ENCODE data around the gene WASF3. TPM values are rescaled to one million over a fixed set of nuclear protein-coding genes. Genes with fewer than 3 reads are reported as not detected.

Gene WASF3
- total RNA-seq, 1 experiment from 2014 or later: 7.5 TPM

DNA sequence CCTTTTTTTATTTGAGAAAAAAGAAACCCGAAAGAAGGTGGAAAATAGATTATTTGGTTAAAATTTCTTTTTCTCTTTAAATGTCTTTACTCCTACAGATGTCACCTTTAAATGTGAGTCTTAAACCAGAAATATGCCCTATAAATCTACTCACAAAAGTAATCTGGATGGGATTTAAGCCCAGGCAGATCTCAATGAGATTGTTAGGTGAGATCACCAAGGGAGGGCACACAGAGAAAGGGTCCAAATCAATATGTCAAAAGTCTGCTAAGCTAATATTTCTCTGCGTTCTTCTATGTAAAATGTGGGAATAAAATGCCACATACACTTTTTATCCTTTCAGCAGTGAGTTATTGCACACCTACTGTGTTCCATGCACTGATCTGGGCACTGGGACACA is 32.9 kb downstream of the WASF3 start:
- no peak for DNase-seq (ENCODE audit: low spot score)

DNA sequence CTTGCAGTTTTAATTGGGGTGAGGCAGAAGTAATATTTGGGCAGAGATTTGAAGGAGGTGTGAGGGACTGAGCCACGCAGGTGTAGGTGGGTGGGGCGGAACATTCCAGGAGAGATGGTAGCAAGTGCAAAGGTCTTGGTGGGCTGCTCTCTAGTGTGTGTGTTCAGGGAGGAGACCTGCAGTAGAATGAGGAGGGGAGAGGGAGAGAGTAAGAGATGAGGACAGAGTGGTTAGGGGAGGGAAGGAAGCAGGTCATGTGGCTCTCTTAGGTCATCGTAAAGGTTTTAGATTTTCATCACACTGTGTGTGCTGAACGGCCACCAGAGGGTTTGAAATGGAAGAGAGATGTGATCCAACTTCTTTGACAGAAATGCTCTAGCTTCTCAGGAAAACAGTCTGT is 33.5 kb downstream of the WASF3 start:
- no peak for DNase-seq (ENCODE audit: low spot score)

DNA sequence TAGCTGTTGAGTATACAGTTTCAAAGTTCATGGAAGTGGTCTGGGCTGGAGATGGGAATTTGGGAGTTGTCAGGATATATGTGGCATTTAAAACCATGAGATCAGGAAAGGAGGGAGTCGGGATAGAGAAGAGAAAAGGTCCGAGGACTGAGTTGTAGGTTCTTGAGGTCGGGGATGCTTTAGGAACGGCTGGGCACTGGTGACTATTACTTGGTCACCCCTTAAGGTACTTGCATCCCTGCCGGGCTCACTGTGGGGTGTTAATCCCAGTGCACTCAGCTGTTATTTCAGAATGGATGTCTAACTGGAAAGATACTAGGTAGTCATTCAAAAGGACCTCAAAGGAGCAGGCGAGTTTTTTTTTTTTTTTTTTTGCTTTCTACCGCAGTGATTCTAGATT is 34.2 kb downstream of the WASF3 start:
- no peak for DNase-seq (ENCODE audit: low spot score)

DNA sequence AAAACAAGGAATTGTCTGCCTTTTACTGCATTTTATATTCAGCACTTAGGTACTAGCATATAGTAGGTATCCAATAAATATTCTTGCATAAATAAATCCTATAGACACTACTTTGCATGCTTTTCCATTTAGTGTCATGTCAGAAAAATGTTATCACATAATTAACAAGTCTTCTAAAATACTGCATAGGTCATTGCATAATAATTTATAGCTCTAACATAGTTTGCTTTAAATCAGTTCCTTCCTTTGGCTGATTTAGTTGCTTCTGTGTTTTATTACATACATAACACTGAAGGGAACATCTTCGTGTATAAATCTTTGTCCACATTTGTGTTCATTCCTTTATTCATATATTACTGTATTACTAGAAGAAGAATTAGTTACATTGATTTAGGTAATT is 36.2 kb downstream of the WASF3 start:
- DNase-seq (ENCODE audit: low spot score): no peak

DNA sequence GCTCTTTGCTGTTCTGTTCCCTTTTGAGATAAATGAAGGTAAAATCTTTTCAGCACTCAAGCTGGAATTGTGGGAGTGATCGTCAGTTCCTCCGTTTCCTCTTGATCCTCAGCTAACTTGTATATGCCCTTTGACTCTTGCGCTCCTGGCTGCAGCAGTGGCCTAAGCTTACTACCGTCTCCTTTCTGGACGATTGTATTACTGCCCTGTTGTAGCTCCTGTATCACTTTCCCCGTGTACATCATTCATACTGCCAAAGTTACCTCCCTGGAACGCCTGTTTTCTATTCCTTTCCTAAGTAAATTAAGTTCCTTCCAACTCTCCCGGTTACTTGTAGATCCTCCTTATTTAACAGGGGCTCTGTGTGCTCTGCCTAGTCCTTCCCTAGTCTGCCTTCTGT is 36.9 kb downstream of the WASF3 start:
- no peak for DNase-seq (ENCODE audit: low spot score)

DNA sequence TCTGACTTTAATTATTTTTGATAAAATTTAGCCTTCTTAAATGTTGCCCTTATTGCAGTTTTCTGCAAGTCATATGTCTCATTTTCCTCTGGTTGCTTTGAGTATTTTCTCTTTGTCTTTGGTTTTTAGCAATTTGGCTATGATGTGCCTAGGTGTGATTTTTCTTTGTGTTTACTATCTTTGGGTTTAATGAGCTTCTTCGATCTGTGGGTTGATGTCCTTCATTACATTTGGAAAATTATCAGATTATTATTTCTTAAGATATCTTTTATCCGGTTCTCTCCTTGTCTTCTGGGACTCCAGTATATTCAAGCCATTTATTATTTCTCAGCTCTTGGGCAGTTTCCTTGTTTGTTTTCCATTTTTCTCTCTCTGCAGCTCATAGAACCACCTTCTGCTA is 39.0 kb downstream of the WASF3 start:
- no peak for DNase-seq (ENCODE audit: low spot score)

DNA sequence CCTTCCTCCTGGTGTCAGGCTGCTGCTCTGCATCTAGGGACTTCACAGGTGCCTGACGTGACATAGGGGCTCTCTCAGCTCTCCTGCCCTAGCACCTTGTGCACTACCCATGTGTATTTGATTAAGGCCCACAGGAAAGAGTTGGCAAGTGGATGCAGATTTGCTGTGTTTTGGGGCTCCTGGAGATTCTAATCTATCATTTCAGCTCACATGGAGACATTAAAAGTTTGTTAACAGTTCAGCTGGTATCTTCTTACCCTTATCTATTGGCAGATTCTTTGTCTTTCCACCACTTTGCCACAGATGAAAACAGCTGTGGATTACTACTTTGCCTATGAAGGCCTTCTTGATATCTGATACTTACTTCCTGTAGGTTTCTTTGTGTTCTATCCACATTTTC is 41.9 kb downstream of the WASF3 start:
- no peak for DNase-seq (ENCODE audit: low spot score)

DNA sequence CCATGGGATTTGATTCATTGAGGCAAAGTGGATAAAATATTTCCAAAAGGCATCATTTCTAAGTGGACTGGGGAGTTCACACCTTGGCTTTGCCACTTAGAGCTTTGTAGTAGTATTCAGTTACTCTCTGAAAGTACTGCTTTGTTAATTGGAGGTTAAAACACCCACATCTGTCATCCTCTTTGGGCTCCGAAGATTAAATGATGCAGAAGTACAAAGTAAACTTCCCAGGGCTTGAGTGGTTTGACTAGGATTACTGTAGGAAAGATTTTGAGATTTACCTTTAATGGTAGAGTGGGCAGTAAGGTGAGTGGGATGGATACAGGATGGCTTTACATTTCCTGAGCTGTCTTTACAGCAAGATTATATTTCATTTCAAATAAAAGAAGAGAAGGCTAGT is 42.4 kb downstream of the WASF3 start:
- no peak for DNase-seq (ENCODE audit: low spot score)

DNA sequence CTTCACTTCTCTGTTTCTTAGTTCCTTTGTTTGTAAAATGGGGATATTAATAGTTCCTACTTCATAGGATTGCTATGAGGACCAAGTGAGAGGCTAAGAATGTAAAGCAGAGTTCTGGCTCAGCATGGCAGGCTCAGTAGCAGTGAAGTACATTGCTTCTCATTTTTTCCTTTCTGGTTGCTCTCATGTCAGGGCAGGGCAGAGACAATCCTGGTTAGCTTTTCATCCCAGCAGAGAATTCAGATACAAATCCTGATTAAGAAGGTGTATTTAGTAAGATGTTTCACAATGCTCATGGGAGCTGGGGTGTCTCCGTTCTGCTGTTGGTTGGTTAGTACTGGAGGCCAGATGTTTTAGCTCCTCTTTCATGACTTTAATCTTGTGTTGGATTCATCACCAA is 42.9 kb downstream of the WASF3 start:
- DNase-seq (ENCODE audit: low spot score): no peak

DNA sequence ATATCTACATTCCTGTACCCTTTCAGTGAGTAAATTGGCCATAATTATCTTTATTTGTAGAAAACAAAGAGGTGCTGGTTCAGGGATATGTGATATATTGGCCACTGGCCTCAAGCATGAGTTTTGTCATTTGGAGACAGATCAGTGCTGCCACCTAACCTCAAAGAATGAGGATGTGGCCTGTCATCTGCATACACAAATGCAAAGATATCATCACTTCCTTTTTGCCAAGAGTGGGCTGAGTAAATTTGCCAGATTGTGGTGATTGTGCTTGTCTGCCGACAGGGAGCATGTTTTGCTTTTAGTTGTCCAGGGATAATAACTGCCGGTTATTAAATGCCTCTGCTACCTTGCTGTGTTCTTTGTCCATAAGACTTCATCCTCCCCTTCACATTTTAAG is 44.2 kb downstream of the WASF3 start:
- DNase-seq (ENCODE audit: low spot score): peak; percentile 73

DNA sequence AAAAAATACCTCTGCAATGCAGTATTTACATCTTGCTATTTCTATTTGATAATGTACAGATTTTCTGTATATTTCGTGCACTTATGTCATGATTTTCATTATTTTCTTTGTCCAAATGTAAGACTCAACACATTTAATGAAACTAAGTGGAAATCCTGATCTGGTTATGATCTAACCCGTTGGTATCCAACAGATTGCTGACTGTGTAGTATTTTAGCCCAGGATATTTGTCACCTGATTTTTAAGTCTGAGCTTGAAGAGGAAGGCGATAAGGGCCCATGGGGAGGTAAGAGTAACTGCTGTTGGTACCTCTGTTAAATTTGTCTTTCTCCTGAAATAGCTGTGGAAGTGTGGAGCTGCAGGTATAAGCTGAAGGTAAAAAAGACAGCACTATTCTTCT is 45.3 kb downstream of the WASF3 start:
- DNase-seq (ENCODE audit: low spot score): no peak

DNA sequence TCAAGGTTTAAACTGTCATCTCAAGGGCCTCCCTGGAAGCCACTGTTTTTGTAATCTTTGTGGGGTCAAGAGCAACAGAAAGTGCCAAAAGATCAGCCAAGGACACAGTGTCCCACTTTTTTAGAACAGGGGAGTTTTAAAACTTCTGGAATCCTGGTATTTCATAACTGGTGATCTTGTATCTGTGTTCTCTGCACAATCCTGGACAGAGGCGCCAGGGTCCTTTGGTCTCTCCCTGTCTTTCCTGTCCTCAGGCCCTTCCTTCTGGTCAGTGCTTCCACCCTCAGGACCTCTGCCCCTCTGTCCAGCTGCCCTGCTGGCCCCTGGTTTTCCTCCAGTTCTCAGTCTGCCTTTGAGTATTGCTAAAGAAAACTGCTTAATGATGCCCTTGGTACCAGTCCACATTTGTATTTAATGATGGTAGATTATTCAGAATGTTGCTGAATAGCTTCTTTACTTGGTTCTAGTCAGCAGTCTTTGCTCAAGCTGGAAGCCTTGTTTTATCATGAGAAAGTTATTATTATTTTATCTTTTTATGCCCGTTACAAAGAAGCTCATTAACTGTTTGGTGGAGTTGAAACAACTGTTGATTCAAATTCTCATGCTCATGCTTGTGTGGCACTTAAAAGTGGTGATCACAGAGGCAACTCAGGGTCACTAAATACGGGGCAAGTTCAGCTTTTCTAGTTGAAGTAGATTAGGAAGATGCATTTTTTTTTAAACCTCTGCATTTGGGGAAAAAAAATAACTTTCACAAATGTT is 47.5 kb downstream of the WASF3 start:
- DNase-seq (ENCODE audit: low spot score): no peak

DNA sequence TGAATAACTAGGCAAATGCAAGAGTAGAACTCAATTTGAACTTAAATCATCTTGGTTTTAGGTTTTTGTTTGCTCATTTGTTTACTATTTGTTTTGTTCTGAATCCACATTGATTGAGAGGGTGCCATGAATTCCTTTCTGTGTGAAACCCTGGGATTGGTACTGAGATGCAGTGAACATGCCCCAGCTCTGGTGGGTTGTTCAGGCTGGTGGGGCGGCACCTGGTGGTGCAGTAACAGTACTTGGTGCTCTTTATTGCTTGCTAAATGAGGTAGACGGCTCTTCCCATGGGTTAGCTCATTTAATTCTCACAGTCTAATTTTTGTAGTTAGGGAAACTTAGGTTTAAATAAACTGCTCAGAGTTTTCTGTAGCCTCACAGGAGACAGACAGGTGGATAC is 48.4 kb downstream of the WASF3 start:
- no peak for DNase-seq (ENCODE audit: low spot score)

DNA sequence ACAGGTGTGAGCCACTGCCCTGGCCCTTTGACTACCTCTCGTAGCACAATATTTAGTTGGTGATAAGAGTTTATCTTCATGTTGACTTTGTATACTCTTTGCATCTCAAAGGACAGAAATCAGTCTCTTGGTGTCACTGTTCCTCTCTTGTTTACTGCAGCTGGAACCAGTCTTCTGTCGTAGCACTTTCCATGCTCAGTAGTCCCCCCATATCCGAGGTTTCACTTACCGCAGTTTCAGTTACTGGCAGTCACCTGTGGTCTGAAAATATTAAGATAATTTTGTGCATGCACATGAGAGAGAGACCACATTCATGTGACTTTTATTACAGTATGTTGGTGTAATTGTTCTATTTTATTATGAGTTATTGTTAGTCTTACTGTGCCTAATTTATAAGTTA is 49.1 kb downstream of the WASF3 start:
- no peak for DNase-seq (ENCODE audit: low spot score)

DNA sequence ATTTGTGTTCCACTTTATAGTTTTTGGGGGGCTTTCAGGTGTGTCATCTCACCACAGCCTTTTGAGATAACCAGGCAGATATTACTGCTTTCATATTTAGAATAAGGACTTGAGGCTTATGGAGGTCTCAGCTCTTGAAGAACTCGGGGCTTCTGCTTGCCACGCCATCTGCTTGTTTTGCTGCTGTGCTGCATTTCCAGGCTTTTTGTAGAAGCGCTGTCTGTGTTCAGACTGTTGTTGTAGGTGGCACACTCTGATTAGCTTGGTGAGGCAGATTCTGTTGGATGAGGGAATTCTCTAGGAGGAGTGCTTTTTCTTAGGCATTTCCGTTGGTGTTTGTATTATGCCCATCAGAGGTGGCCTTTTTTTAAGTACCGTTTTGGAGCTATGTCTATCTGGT is 57.2 kb downstream of the WASF3 start:
- no peak for DNase-seq (ENCODE audit: low spot score)

DNA sequence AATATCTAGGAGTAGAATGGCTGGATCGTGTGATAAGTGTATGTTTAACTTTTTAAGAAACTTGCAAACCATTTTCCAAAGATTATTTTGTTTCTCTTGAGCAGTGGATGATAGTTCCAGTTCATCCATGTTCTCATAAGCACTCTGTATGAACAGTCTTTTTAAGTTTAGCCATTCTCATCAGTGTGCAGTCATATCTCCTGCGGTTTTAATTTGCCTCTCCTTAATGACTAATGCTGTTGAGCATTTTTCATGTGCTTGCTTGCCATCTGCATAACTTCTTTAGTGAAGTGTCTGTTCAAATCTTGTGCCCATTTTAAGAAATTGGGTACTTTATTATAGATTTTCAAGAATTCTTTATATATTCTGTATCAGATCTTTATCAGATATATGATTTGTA is 58.6 kb downstream of the WASF3 start:
- DNase-seq (ENCODE audit: low spot score): no peak

DNA sequence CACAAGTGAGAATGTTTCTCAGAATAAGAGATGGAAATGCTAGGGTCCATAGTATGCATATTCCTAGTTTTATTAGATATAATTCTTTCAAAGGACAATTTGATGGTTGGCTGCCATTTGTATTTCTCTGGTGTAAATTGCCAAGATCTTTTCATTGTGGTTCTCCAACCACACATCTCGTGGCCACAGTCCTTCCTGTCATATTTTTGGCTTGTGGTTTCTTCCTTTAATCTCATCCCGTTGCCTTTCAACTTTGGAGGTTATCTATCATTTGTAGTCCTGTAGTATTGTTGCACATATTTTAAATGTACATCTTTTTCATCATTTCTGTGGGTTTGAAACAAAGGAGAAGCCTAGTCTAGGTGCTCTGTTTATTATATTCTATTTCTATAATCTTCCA is 61.2 kb downstream of the WASF3 start:
- DNase-seq (ENCODE audit: low spot score): no peak

DNA sequence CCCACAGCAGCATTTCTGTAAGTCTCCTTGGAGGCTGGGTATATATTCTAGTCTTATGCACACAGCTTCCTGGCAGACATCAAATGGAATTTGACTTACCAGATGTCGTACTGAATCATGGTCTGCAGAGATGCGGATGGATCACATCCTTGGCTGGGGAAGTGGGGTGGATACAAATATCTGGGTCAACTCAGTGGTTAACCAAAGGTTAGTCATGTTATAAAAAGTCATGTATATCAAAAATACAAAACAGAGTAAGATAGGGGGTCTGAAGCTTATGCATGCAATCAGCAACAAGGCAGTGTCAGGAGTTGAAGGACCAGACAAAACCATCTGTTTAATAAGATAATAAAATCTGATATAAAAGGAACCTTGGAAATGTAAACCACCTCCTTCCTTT is 61.9 kb downstream of the WASF3 start:
- DNase-seq (ENCODE audit: low spot score): no peak

DNA sequence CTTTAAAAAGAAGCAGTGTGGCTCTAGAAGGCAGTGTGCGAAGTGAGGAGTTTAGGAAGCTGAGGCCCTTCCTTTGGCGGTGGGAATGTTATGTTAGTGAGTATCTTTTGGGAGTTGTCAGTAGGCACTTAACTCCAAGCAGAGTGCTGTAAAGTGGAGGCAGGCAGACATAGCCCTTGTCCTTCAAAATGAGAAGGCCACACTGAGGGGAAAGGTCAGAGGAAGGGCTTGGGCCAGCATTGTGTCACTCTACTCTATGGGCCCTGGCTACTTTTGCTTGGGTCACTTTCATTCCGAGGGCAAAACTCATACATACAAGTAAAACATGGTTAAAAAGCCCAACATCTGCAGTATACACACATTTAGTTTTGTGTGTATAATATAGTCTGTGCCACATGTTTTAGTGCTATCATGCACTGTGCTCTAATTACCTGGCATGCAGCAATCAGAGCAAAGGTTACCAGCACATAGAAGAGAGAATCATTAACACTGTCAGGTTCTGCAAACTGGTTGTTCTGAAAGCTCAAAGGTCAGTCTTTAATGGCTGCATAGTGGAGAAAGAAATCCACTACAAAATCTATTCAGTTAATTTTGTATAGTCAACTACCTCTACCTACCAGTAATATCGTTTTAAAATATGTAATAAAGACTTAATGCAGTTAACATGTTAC is 64.4 kb downstream of the WASF3 start:
- DNase-seq (ENCODE audit: low spot score): no peak

DNA sequence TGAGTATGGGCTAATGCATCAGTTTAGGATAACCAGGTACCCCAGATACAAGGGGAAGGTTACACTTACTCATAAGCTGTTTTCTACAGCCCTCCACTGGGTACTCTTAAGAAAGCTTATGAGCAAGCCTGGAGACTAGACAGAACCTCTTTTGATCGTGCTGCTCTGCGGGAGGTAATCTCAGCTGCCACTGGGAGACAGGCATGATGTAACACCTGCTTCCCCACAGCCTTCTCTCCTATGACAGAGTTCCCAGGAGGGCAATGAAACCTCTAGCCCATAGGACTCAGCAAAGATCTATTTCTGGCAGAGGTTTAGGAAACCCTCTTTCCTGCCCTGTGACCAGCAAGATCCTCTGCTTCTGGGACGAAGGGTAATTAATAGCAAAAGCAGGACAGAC is 65.6 kb downstream of the WASF3 start:
- DNase-seq (ENCODE audit: low spot score): no peak

DNA sequence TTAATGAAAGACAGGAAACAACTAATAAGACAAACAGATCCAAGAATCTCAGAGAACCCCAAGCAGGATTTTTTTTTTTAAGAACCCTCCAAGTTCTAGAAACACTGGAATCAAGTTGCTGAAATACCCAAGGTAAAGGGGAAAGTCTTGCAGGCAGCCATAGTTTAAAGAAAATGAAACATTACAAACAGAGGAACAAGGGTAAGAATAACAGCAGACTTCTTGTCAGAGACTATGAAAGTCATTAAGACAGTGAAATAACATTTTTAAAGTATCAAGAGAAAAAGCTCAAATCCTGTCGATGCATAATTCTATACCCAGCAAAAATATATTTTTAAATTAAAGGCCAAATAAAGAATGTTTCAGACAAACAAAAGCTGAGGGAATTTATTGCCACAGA is 67.1 kb downstream of the WASF3 start:
- no peak for DNase-seq (ENCODE audit: low spot score)

DNA sequence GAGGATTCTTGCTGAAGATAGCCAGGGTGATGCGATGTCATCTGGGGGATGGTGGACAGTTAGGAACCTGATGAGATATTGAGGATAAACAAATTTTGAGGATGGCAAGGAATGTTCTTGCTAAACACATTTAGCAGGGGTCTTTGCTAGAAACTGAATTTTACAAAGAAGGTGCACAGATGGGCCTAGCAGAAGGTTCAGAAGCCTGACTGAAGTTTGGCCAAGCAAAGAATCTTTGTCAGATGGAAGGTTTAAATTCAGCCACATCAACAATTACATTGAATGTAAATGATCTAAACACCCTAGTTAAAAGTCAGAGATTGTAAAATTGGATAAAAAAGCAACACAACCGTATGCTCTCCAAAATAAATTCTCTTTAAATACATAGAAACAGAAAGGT is 68.8 kb downstream of the WASF3 start:
- DNase-seq (ENCODE audit: low spot score): no peak

DNA sequence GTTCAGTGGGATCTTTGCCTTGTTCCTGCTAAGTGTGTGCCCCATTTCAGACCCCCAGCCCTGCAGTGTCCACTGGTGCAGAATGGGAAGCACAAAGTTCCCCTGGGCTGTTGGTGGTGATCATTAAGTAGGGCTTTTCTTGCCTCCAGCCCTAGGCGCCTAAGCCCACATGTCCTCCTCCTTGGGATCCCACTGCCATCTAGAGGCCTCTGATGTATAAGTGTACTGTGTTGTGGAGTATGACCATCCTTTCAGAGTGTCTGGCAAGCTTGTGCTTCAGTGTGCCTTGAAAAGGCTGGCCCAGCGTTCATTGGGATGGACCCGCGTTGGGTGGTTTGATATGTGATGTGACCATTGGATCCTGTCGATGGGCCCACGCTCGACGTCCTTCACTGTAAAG is 71.2 kb downstream of the WASF3 start:
- DNase-seq (ENCODE audit: low spot score): no peak

DNA sequence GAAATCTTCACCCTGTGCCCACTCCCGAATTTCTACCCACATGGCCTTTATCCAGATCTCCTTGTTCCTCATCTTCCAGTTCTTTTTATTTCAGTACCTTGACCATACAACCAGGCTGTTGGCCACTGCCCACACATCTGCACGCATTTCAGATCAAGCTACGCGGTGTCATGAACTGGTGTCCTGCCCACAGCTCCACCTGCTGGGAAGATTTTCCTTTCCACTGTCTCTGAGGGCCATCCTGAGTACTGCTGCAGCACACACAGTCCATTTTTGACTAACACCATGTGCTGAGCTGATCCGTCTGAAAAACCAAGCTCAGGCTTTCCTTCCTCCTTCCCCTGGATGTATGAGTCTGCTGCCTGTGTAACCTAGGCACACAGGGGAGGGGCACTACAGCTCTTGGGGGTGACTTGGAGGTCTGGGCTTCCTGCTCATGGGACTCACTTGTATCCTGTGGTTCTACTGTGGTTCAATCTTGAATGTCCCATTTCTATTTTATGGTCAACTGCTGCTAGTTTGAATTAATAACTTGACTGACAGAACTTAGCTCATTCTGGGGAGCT is 71.9 kb downstream of the WASF3 start:
- DNase-seq (ENCODE audit: low spot score): no peak

All from H4 (cell line).